Measurements from ENCODE around the gene PHF21B.

Gene PHF21B

GRCh38 chr22:45008186-45008681, 1.6 kb downstream of the PHF21B start:
- TF ChIP-seq FOXP2 (optimal IDR thresholded peaks at IDR 0.05; ENCODE audit: control extremely low read depth, extremely low read length, insufficient read depth), result no peak
- no peak for TF ChIP-seq POLR2AphosphoS5 (IDR thresholded peaks at IDR 0.05; ENCODE audit: borderline replicate concordance, low read depth, low read length)
- no peak for TF ChIP-seq EZH2 (IDR thresholded peaks at IDR 0.05)
- Histone ChIP-seq H3K4me3 (peak overlapping the region; percentile 43; the same call in 1 of the 2 replicates), H3K9me3 (ENCODE audit: low read depth, low read length) (no peaks in the 10 kb centered on the region), H3K27ac (no peak overlapping the region), H3K36me3 (ENCODE audit: insufficient read depth, low read length) (no peaks in the 10 kb centered on the region), H3K9ac (ENCODE audit: insufficient read length) (no peak overlapping the region)
- DNase-seq (ENCODE audit: low read depth, low spot score), result no peak

GRCh38 chr22:45007391-45008185, 2.2 kb downstream of the PHF21B start:
- no peak for DNase-seq (ENCODE audit: low read depth, low spot score)
- no peaks in the 10 kb centered on the region for H3K9me3 ChIP-seq (ENCODE audit: low read depth, low read length)
- no peak overlapping the region for H3K9ac ChIP-seq (ENCODE audit: insufficient read length)
- no peaks in the 10 kb centered on the region for H3K36me3 ChIP-seq (ENCODE audit: insufficient read depth, low read length)
- peak overlapping the region; percentile 43; the same call in 1 of the 2 replicates for H3K4me3 ChIP-seq
- TF ChIP-seq POLR2AphosphoS5 (IDR thresholded peaks at IDR 0.05; ENCODE audit: borderline replicate concordance, low read depth, low read length) (no peak), FOXP2 (optimal IDR thresholded peaks at IDR 0.05; ENCODE audit: control extremely low read depth, extremely low read length, insufficient read depth) (no peak), EZH2 (IDR thresholded peaks at IDR 0.05) (no peak)
- H3K27ac ChIP-seq, result no peak overlapping the region

GRCh38 chr22:45006964-45007390, 2.8 kb downstream of the PHF21B start:
- no peak for DNase-seq (ENCODE audit: low read depth, low spot score)
- H3K9ac ChIP-seq (ENCODE audit: insufficient read length), result no peak overlapping the region
- H3K9me3 ChIP-seq (ENCODE audit: low read depth, low read length), result no peaks in the 10 kb centered on the region
- TF ChIP-seq FOXP2 (optimal IDR thresholded peaks at IDR 0.05; ENCODE audit: control extremely low read depth, extremely low read length, insufficient read depth), result no peak
- no peak for TF ChIP-seq EZH2 (IDR thresholded peaks at IDR 0.05)
- H3K36me3 ChIP-seq (ENCODE audit: insufficient read depth, low read length), result no peaks in the 10 kb centered on the region
- no peak overlapping the region for H3K4me3 ChIP-seq
- no peak overlapping the region for H3K27ac ChIP-seq

- no peak for DNase-seq (ENCODE audit: low read depth, low spot score)
- TF ChIP-seq EZH2 (IDR thresholded peaks at IDR 0.05) (peak; percentile 71), FOXP2 (optimal IDR thresholded peaks at IDR 0.05; ENCODE audit: control extremely low read depth, extremely low read length, insufficient read depth) (no peak)
- Histone ChIP-seq H3K27ac (no peak overlapping the region), H3K4me3 (no peak overlapping the region), H3K36me3 (ENCODE audit: insufficient read depth, low read length) (no peaks in the 10 kb centered on the region), H3K9me3 (ENCODE audit: low read depth, low read length) (no peaks in the 10 kb centered on the region), H3K9ac (ENCODE audit: insufficient read length) (no peak overlapping the region)
These were observed 3.5 kb downstream of the PHF21B start for GRCh38 chr22:45006111-45006963.

GRCh38 chr22:45001653-45002052, 8.2 kb downstream of the PHF21B start:
- H3K4me3 ChIP-seq, result no peak overlapping the region
- H3K27ac ChIP-seq, result no peak overlapping the region
- no peaks in the 10 kb centered on the region for H3K36me3 ChIP-seq (ENCODE audit: insufficient read depth, low read length)
- no peak overlapping the region for H3K9ac ChIP-seq (ENCODE audit: insufficient read length)
- DNase-seq (ENCODE audit: low read depth, low spot score), result no peak
- TF ChIP-seq POLR2AphosphoS5 (IDR thresholded peaks at IDR 0.05; ENCODE audit: borderline replicate concordance, low read depth, low read length), result no peak
- no peak for TF ChIP-seq EZH2 (IDR thresholded peaks at IDR 0.05)
- TF ChIP-seq FOXP2 (optimal IDR thresholded peaks at IDR 0.05; ENCODE audit: control extremely low read depth, extremely low read length, insufficient read depth), result no peak
- no peaks in the 10 kb centered on the region for H3K9me3 ChIP-seq (ENCODE audit: low read depth, low read length)

GRCh38 chr22:45000330-45000729, 9.5 kb downstream of the PHF21B start:
- no peak for DNase-seq (ENCODE audit: low read depth, low spot score)
- Histone ChIP-seq H3K9ac (ENCODE audit: insufficient read length) (no peak overlapping the region), H3K9me3 (ENCODE audit: low read depth, low read length) (no peaks in the 10 kb centered on the region), H3K4me3 (no peak overlapping the region), H3K36me3 (ENCODE audit: insufficient read depth, low read length) (no peaks in the 10 kb centered on the region), H3K27ac (no peak overlapping the region)
- TF ChIP-seq EZH2 (IDR thresholded peaks at IDR 0.05) (no peak), FOXP2 (optimal IDR thresholded peaks at IDR 0.05; ENCODE audit: control extremely low read depth, extremely low read length, insufficient read depth) (no peak), POLR2AphosphoS5 (IDR thresholded peaks at IDR 0.05; ENCODE audit: borderline replicate concordance, low read depth, low read length) (no peak)

GRCh38 chr22:44999687-45000086, 10.1 kb downstream of the PHF21B start:
- Histone ChIP-seq H3K36me3 (ENCODE audit: insufficient read depth, low read length) (no peaks in the 10 kb centered on the region), H3K9ac (ENCODE audit: insufficient read length) (no peak overlapping the region), H3K4me3 (no peak overlapping the region), H3K27ac (no peak overlapping the region), H3K9me3 (ENCODE audit: low read depth, low read length) (no peaks in the 10 kb centered on the region)
- DNase-seq (ENCODE audit: low read depth, low spot score), result no peak
- TF ChIP-seq FOXP2 (optimal IDR thresholded peaks at IDR 0.05; ENCODE audit: control extremely low read depth, extremely low read length, insufficient read depth) (no peak), POLR2AphosphoS5 (IDR thresholded peaks at IDR 0.05; ENCODE audit: borderline replicate concordance, low read depth, low read length) (no peak), EZH2 (IDR thresholded peaks at IDR 0.05) (no peak)

GRCh38 chr22:44999231-44999630, 10.6 kb downstream of the PHF21B start:
- DNase-seq (ENCODE audit: low read depth, low spot score), result no peak
- no peaks in the 10 kb centered on the region for H3K36me3 ChIP-seq (ENCODE audit: insufficient read depth, low read length)

More at GRCh38 chr22:44999231-44999630, 10.6 kb downstream of the PHF21B start:
- TF ChIP-seq FOXP2 (optimal IDR thresholded peaks at IDR 0.05; ENCODE audit: control extremely low read depth, extremely low read length, insufficient read depth) (no peak), POLR2AphosphoS5 (IDR thresholded peaks at IDR 0.05; ENCODE audit: borderline replicate concordance, low read depth, low read length) (no peak), EZH2 (IDR thresholded peaks at IDR 0.05) (no peak)
- Histone ChIP-seq H3K4me3 (no peak overlapping the region), H3K9ac (ENCODE audit: insufficient read length) (no peak overlapping the region), H3K27ac (no peak overlapping the region), H3K9me3 (ENCODE audit: low read depth, low read length) (no peaks in the 10 kb centered on the region)
